ENCODE results near the gene MARK1.

Gene MARK1

DNA sequence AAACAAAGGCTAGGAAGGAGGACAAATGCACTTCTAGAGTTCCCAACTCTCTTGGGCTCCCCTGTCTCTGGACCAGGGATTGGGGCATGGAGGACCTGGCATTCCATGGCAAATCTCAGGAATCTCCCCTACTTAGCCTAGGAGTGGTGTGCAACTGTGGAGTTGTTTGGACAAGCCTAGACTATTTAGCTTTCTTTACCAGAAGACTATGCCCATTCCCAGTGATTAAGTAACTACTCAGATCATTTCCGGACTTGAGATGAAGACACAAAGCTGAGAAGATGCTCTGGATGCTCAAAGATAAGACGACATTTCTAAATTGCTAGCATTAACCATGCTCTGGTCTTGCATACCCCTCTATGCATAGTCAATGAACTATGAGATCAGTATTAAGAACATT, 13.7 kb upstream of the MARK1 start:
- Histone ChIP-seq H3K4me3 (ENCODE audit: severe bottlenecking) (no peak overlapping the region), H3K36me3 (ENCODE audit: low read depth) (no peaks in the 10 kb centered on the region), H3K4me1 (ENCODE audit: insufficient read depth, poor library complexity, severe bottlenecking) (peaks cover 43% of the 10 kb centered on the region), H3K27ac (ENCODE audit: poor library complexity, severe bottlenecking) (peak overlapping the region; percentile 90), H3K27me3 (ENCODE audit: insufficient read depth, poor library complexity, severe bottlenecking) (no peaks in the 10 kb centered on the region), H3K9me3 (ENCODE audit: severe bottlenecking) (no peaks in the 10 kb centered on the region)
- no peak for ATAC-seq (ENCODE audit: low read depth)
- TF ChIP-seq, protein P1, sequence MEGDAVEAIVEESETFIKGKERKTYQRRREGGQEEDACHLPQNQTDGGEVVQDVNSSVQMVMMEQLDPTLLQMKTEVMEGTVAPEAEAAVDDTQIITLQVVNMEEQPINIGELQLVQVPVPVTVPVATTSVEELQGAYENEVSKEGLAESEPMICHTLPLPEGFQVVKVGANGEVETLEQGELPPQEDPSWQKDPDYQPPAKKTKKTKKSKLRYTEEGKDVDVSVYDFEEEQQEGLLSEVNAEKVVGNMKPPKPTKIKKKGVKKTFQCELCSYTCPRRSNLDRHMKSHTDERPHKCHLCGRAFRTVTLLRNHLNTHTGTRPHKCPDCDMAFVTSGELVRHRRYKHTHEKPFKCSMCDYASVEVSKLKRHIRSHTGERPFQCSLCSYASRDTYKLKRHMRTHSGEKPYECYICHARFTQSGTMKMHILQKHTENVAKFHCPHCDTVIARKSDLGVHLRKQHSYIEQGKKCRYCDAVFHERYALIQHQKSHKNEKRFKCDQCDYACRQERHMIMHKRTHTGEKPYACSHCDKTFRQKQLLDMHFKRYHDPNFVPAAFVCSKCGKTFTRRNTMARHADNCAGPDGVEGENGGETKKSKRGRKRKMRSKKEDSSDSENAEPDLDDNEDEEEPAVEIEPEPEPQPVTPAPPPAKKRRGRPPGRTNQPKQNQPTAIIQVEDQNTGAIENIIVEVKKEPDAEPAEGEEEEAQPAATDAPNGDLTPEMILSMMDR (IDR thresholded peaks at IDR 0.05; ENCODE audit: poor library complexity, severe bottlenecking) = no peak
- DNase-seq (ENCODE audit: low spot score) = no peak

- H3K4me1 ChIP-seq (ENCODE audit: insufficient read depth, poor library complexity, severe bottlenecking) = peaks cover 39% of the 10 kb centered on the region
- no peaks in the 10 kb centered on the region for H3K9me3 ChIP-seq (ENCODE audit: severe bottlenecking)
- H3K36me3 ChIP-seq (ENCODE audit: low read depth) = no peaks in the 10 kb centered on the region
- H3K27ac ChIP-seq (ENCODE audit: poor library complexity, severe bottlenecking) = peak overlapping the region; percentile 90
- no peaks in the 10 kb centered on the region for H3K27me3 ChIP-seq (ENCODE audit: insufficient read depth, poor library complexity, severe bottlenecking)
- no peak overlapping the region for H3K4me3 ChIP-seq (ENCODE audit: severe bottlenecking)
- DNase-seq (ENCODE audit: low spot score) = peak; percentile 38
- TF ChIP-seq, protein P1 (IDR thresholded peaks at IDR 0.05; ENCODE audit: poor library complexity, severe bottlenecking) = no peak
- ATAC-seq (ENCODE audit: low read depth) = peak; percentile 73
Observed at GRCh38 chr1:220516014-220516721, 11.8 kb upstream of the MARK1 start.

GRCh38 chr1:220516722-220517042, 11.3 kb upstream of the MARK1 start:
- Histone ChIP-seq H3K9me3 (ENCODE audit: severe bottlenecking) (no peaks in the 10 kb centered on the region), H3K36me3 (ENCODE audit: low read depth) (no peaks in the 10 kb centered on the region), H3K27ac (ENCODE audit: poor library complexity, severe bottlenecking) (peak overlapping the region; percentile 90), H3K4me3 (ENCODE audit: severe bottlenecking) (no peak overlapping the region), H3K27me3 (ENCODE audit: insufficient read depth, poor library complexity, severe bottlenecking) (no peaks in the 10 kb centered on the region), H3K4me1 (ENCODE audit: insufficient read depth, poor library complexity, severe bottlenecking) (peaks cover 34% of the 10 kb centered on the region)
- ATAC-seq (ENCODE audit: low read depth) (peak; percentile 22; the same call in 2 of the 3 replicates), DNase-seq (ENCODE audit: low spot score) (no peak)
- TF ChIP-seq, protein P1 (IDR thresholded peaks at IDR 0.05; ENCODE audit: poor library complexity, severe bottlenecking) = no peak

- TF ChIP-seq, protein P1 (IDR thresholded peaks at IDR 0.05; ENCODE audit: poor library complexity, severe bottlenecking) = no peak
- DNase-seq (ENCODE audit: low spot score) = no peak
- peaks cover 5% of the 10 kb centered on the region for H3K4me1 ChIP-seq (ENCODE audit: insufficient read depth, poor library complexity, severe bottlenecking)
Observed at GRCh38 chr1:220521778-220522177, 6.2 kb upstream of the MARK1 start.

DNA sequence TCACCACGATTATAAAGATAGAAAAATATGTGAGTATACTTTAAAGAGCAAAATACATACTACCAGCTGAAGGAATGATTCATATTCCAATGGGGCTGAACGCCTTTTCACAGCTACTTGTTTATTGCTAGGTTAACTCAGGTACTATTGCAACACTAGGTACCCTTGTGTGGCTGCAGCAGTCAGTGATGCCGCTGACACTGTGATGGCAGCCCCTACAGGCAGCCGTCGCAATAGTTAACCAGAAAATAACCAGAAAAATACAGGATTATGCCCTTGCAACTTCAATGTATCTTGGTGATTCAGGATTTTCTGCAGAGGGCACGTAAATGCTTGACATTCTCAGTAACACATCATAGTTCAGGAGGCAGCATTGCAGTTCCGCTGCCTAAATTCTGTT, 1.6 kb upstream of the MARK1 start:
- H3K4me3 ChIP-seq (ENCODE audit: severe bottlenecking) = no peak overlapping the region
- no peaks in the 10 kb centered on the region for H3K27me3 ChIP-seq (ENCODE audit: insufficient read depth, poor library complexity, severe bottlenecking)
- no peaks in the 10 kb centered on the region for H3K9me3 ChIP-seq (ENCODE audit: severe bottlenecking)
- ATAC-seq (ENCODE audit: low read depth) = no peak
- no peak overlapping the region for H3K27ac ChIP-seq (ENCODE audit: poor library complexity, severe bottlenecking)
- H3K36me3 ChIP-seq (ENCODE audit: low read depth) = no peaks in the 10 kb centered on the region
- TF ChIP-seq, protein P1 (IDR thresholded peaks at IDR 0.05; ENCODE audit: poor library complexity, severe bottlenecking) = no peak
- DNase-seq (ENCODE audit: low spot score) = no peak
- H3K4me1 ChIP-seq (ENCODE audit: insufficient read depth, poor library complexity, severe bottlenecking) = no peaks in the 10 kb centered on the region

More at GRCh38 chr1:220521778-220522177, 6.2 kb upstream of the MARK1 start:
- Histone ChIP-seq H3K9me3 (ENCODE audit: severe bottlenecking) (no peaks in the 10 kb centered on the region), H3K4me3 (ENCODE audit: severe bottlenecking) (no peak overlapping the region), H3K27ac (ENCODE audit: poor library complexity, severe bottlenecking) (no peak overlapping the region), H3K36me3 (ENCODE audit: low read depth) (no peaks in the 10 kb centered on the region), H3K27me3 (ENCODE audit: insufficient read depth, poor library complexity, severe bottlenecking) (no peaks in the 10 kb centered on the region)
- no peak for ATAC-seq (ENCODE audit: low read depth)

Data from RWPE2 (cell line).